Brain pericyte (primary cell): ENCODE measurements around the gene MFSD1.

Experiments
- DNase-seq: peaks from one replicate; pipeline ENCODE4 v3.0.0-alpha.2; 2012; ENCODE audit warnings: low read depth, low spot score

The MFSD1 gene

GRCh38 chr3:158801696-158802408, at the start of gene MFSD1:
TSS of gene MFSD1 (plus strand) at chr3:158802054. CDS start at chr3:158802153, 99 bp downstream.
- peak; percentile 61 for DNase-seq

- DNase-seq, result no peak
These were observed 48.0 kb upstream of the MFSD1 start for GRCh38 chr3:158753854-158754253.

GRCh38 chr3:158755421-158755820, 46.4 kb upstream of the MFSD1 start:
- DNase-seq, result no peak

- no peak for DNase-seq
These were observed 40.5 kb upstream of the MFSD1 start for GRCh38 chr3:158761350-158761749.

- no peak for DNase-seq
These were observed 39.2 kb upstream of the MFSD1 start for GRCh38 chr3:158762701-158763100.

- DNase-seq, result no peak
These were observed 38.4 kb upstream of the MFSD1 start for GRCh38 chr3:158763421-158763820.

GRCh38 chr3:158765518-158766205, 36.2 kb upstream of the MFSD1 start:
- DNase-seq, result no peak

- no peak for DNase-seq
These were observed 35.5 kb upstream of the MFSD1 start for GRCh38 chr3:158766364-158766763.

- peak; percentile 21 for DNase-seq
These were observed 33.5 kb upstream of the MFSD1 start for GRCh38 chr3:158768361-158768787.

- peak; percentile 60 for DNase-seq
These were observed 32.8 kb upstream of the MFSD1 start for GRCh38 chr3:158768881-158769543.

GRCh38 chr3:158769549-158769948, 32.3 kb upstream of the MFSD1 start:
- DNase-seq, result no peak

- no peak for DNase-seq
These were observed 31.7 kb upstream of the MFSD1 start for GRCh38 chr3:158769952-158770740.

GRCh38 chr3:158770741-158771350, 31.0 kb upstream of the MFSD1 start:
- DNase-seq, result no peak

- no peak for DNase-seq
These were observed 30.3 kb upstream of the MFSD1 start for GRCh38 chr3:158771577-158771976.

GRCh38 chr3:158771982-158772381, 29.9 kb upstream of the MFSD1 start:
- no peak for DNase-seq

GRCh38 chr3:158773166-158773565, 28.7 kb upstream of the MFSD1 start:
- DNase-seq, result no peak

GRCh38 chr3:158773845-158774830, 27.7 kb upstream of the MFSD1 start:
- no peak for DNase-seq

GRCh38 chr3:158774965-158775364, 26.9 kb upstream of the MFSD1 start:
- no peak for DNase-seq

GRCh38 chr3:158775426-158776410, 26.1 kb upstream of the MFSD1 start:
- no peak for DNase-seq
